H9 (cell line): ENCODE measurements around the gene STMN3. TPM values are rescaled to one million over a fixed set of nuclear protein-coding genes. Genes with fewer than 3 reads are reported as not detected.

Experiments used
- DNase-seq: peaks from one replicate; pipeline ENCODE4 v3.0.0-alpha.2; 2017
- H2AFZ ChIP-seq: one replicate; pipeline ENCODE4 v1.6.1; 2013; ENCODE audit warnings: mild to moderate bottlenecking, low read length, control low read depth, moderate library complexity
- H2AK5ac ChIP-seq: 2 replicates; pipeline ENCODE4 v1.6.1; 2013; ENCODE audit warnings: low read length, control low read depth, mixed read lengths; ENCODE audit not compliant: insufficient read length
- H2BK120ac ChIP-seq: one replicate; pipeline ENCODE4 v1.6.1; 2013; ENCODE audit warnings: low read depth, mild to moderate bottlenecking, low read length, control low read depth, inconsistent platforms; ENCODE audit not compliant: poor library complexity, severe bottlenecking
- H2BK12ac ChIP-seq: 2 replicates; pipeline ENCODE4 v1.6.1; 2013; ENCODE audit warnings: low read length, control low read depth, mixed read lengths, low read depth; ENCODE audit not compliant: insufficient read length
- H2BK15ac ChIP-seq: 2 replicates; pipeline ENCODE4 v1.6.1; 2013; ENCODE audit warnings: low read depth, low read length, control low read depth
- H2BK20ac ChIP-seq: one replicate; pipeline ENCODE4 v1.6.1; 2013; ENCODE audit warnings: low read depth, mild to moderate bottlenecking, low read length, control low read depth, inconsistent platforms; ENCODE audit not compliant: poor library complexity, severe bottlenecking
- H2BK5ac ChIP-seq: 2 replicates; pipeline ENCODE4 v1.6.1; 2013; ENCODE audit warnings: low read length, control low read depth, mixed read lengths; ENCODE audit not compliant: insufficient read length
- H3K14ac ChIP-seq: 2 replicates; pipeline ENCODE4 v1.6.1; 2013; ENCODE audit warnings: low read length, control low read depth; ENCODE audit not compliant: insufficient read depth
- H3K18ac ChIP-seq: 2 replicates; pipeline ENCODE4 v1.6.1; 2013; ENCODE audit warnings: low read depth, mild to moderate bottlenecking, mixed read lengths, low read length, control low read depth; ENCODE audit not compliant: insufficient read length
- H3K23ac ChIP-seq: 2 replicates; pipeline ENCODE4 v1.6.1; 2013; ENCODE audit warnings: low read length, control low read depth, mixed read lengths, low read depth; ENCODE audit not compliant: insufficient read length
- H3K23me2 ChIP-seq: 2 replicates; pipeline ENCODE4 v1.6.1; 2013; ENCODE audit warnings: low read depth, mild to moderate bottlenecking, mixed read lengths, low read length, control low read depth; ENCODE audit not compliant: insufficient read length, poor library complexity, severe bottlenecking
- H3K27ac ChIP-seq: 2 replicates; pipeline ENCODE4 v1.5.1; 2013; ENCODE audit warnings: low read length, control low read depth, mixed read lengths, low read depth; ENCODE audit not compliant: insufficient read length
- H3K27me3 ChIP-seq: 2 replicates; pipeline ENCODE4 v1.6.1; 2013; ENCODE audit warnings: low read length, control low read depth, inconsistent platforms; ENCODE audit not compliant: insufficient read depth
- H3K4ac ChIP-seq: 2 replicates; pipeline ENCODE4 v1.6.1; 2013; ENCODE audit warnings: low read depth, mild to moderate bottlenecking, control low read depth, inconsistent platforms, low read length, moderate library complexity
- H3K4me1 ChIP-seq: 2 replicates; pipeline ENCODE4 v1.6.1; 2013; ENCODE audit warnings: low read length, control low read depth, inconsistent platforms; ENCODE audit not compliant: insufficient read depth
- H3K4me2 ChIP-seq: 2 replicates; pipeline ENCODE4 v1.6.1; 2013; ENCODE audit warnings: low read length, control low read depth, mixed read lengths; ENCODE audit not compliant: insufficient read length, insufficient read depth
- H3K56ac ChIP-seq: 2 replicates; pipeline ENCODE4 v1.6.1; 2013; ENCODE audit warnings: low read depth, mild to moderate bottlenecking, mixed read lengths, low read length, control low read depth; ENCODE audit not compliant: insufficient read length
- H3K79me1 ChIP-seq: 2 replicates; pipeline ENCODE4 v1.6.1; 2013; ENCODE audit warnings: low read depth, mild to moderate bottlenecking, moderate library complexity, low read length, control low read depth, inconsistent platforms; ENCODE audit not compliant: insufficient read depth, poor library complexity, severe bottlenecking
- H3K79me2 ChIP-seq: 2 replicates; pipeline ENCODE4 v1.6.1; 2013; ENCODE audit warnings: low read length, control low read depth, inconsistent platforms; ENCODE audit not compliant: insufficient read depth
- H3K9ac ChIP-seq: 2 replicates; pipeline ENCODE4 v1.6.1; 2013; ENCODE audit warnings: low read length, control low read depth, mixed read lengths; ENCODE audit not compliant: insufficient read length; ENCODE audit errors: extremely low read depth
- H3K9me3 ChIP-seq: one replicate; pipeline ENCODE4 v1.6.1; 2013; ENCODE audit warnings: low read depth, low read length, inconsistent platforms; ENCODE audit not compliant: control insufficient read depth
- H3T11ph ChIP-seq: one replicate; pipeline ENCODE4 v1.6.1; 2013; ENCODE audit warnings: mild to moderate bottlenecking, low read length, control low read depth, inconsistent platforms
- H4K20me1 ChIP-seq: one replicate; pipeline ENCODE4 v1.6.1; 2013; ENCODE audit not compliant: control insufficient read depth, insufficient read length, insufficient read depth
- H4K5ac ChIP-seq: 2 replicates; pipeline ENCODE4 v1.6.1; 2013; ENCODE audit warnings: low read depth, mild to moderate bottlenecking, mixed read lengths, low read length, control low read depth; ENCODE audit not compliant: insufficient read length
- H4K8ac ChIP-seq: replicated peaks from 2 replicates; pipeline ENCODE4 v1.6.1; 2013; ENCODE audit warnings: low read length, control low read depth, mixed read lengths, low read depth; ENCODE audit not compliant: insufficient read length
- H4K91ac ChIP-seq: 2 replicates; pipeline ENCODE4 v1.6.1; 2013; ENCODE audit warnings: low read depth, mild to moderate bottlenecking, moderate library complexity, mixed read lengths, low read length, control low read depth; ENCODE audit not compliant: insufficient read length
- H3K27ac Mint-ChIP-seq, 3 experiments: 2 replicates in 2 of 3; 3 replicates in 1 of 3; pipeline ENCODE4 v1.8.0; 2020 to 2021; ENCODE audit warnings: mixed read lengths in 3 of 3, mild to moderate bottlenecking in 1 of 3, moderate library complexity in 1 of 3
- H3K27me3 Mint-ChIP-seq: 2 replicates; pipeline ENCODE4 v1.8.0; 2021; ENCODE audit warnings: low read depth, mild to moderate bottlenecking, moderate library complexity, mixed read lengths
- H3K36me3 Mint-ChIP-seq, 3 experiments: 2 replicates in 2 of 3; 3 replicates in 1 of 3; pipeline ENCODE4 v1.8.0; 2020 to 2021; ENCODE audit warnings: low read depth in 3 of 3, mixed read lengths in 3 of 3; ENCODE audit not compliant: insufficient read depth in 1 of 3
- H3K4me1 Mint-ChIP-seq, 2 experiments: 2 replicates each; pipeline ENCODE4 v1.8.0; 2020; ENCODE audit warnings: mixed read lengths in 2 of 2
- H3K4me3 Mint-ChIP-seq, 2 experiments: 2 replicates in 1 of 2; 3 replicates in 1 of 2; pipeline ENCODE4 v1.8.0; 2020 to 2021; ENCODE audit warnings: mild to moderate bottlenecking in 2 of 2, mixed read lengths in 2 of 2, moderate library complexity in 1 of 2
- H3K9me3 Mint-ChIP-seq, 2 experiments: 2 replicates in 1 of 2; 3 replicates in 1 of 2; pipeline ENCODE4 v1.8.0; 2020; ENCODE audit warnings: mild to moderate bottlenecking in 2 of 2, mixed read lengths in 2 of 2, moderate library complexity in 1 of 2
- CTCF ChIP-seq: fragments of 200-600 bp; sonication (generic); conservative IDR thresholded peaks from 3 replicates; pipeline ENCODE4 v1.8.0; 2021; ENCODE audit warnings: antibody characterized with exemption, mild to moderate bottlenecking
- WGBS: extraction: QIAGEN DNeasy Blood & Tissue Kit; methylation state at CpG from one replicate; pipeline ENCODE4 v1.1.7; 2013; ENCODE audit warnings: missing lambda C conversion rate, low lambda C conversion rate, mixed read lengths; ENCODE audit not compliant: insufficient read length; ENCODE audit errors: extremely low coverage; 5-methylcytosine and 5-hydroxymethylcytosine counted together
- total RNA-seq: library from RNA; stranded (reverse); gene quantifications from 2 replicates; pipeline ENCODE4 v1.2.1, GENCODE V29; 2021

STMN3 gene
- total RNA-seq, 1 experiment from 2014 or later: 54.0 TPM

DNA sequence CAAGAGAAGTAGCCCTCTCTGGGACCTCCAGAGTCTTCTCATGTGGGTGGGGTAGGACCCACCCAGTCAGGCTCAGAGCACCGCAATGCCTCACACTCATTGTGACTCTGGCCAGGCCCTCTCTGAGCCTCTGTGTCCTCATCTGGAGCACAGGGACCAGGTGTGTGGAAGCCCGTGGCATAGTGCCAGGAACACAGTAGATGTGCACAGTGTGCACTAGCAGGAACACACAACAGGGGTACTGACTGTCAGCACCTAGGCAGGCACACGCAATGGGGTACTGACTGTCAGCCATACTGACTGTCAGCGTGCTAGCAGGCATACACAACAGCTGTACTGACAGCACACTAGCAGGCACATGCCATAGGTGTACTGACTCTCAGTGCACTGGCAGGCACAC lies 2.0 kb upstream of the STMN3 start:
- Histone ChIP-seq H4K91ac (no peak overlapping the region), H3K9me3 (no peaks in the 10 kb centered on the region), H3K4ac (no peak overlapping the region), H3K79me1 (no peaks in the 10 kb centered on the region), H2AFZ (no peak overlapping the region), H2BK120ac (no peak overlapping the region), H3K14ac (no peak overlapping the region), H3K23me2 (peaks cover 11% of the 10 kb centered on the region), H4K5ac (no peak overlapping the region), H3K4me2 (no peak overlapping the region), H3K56ac (no peak overlapping the region), H4K8ac (no peak overlapping the region), H2BK15ac (no peak overlapping the region), H3K18ac (no peak overlapping the region), H4K20me1 (no peaks in the 10 kb centered on the region), H3K9ac (no peak overlapping the region), H3K27me3 (no peaks in the 10 kb centered on the region), H2AK5ac (no peak overlapping the region), H3K27ac (no peak overlapping the region), H3K4me1 (no peaks in the 10 kb centered on the region; the same call in 1 of the 2 replicates), H2BK20ac (no peak overlapping the region), H3K79me2 (no peaks in the 10 kb centered on the region), H3T11ph (no peak overlapping the region), H2BK5ac (no peak overlapping the region), H3K23ac (no peak overlapping the region), H2BK12ac (no peak overlapping the region)
- no peak for DNase-seq
- no CpG with 5 or more reads among the region's 4 CpGs for WGBS
- no peak for TF ChIP-seq CTCF
- H3K9me3 Mint-ChIP-seq: no peaks in the 10 kb centered on the region
- no peak overlapping the region for H3K4me3 Mint-ChIP-seq
- no peak overlapping the region for H3K27ac Mint-ChIP-seq
- peaks cover 4 to 10% (median 7%) of the 10 kb centered on the region in 3 experiments; a peak in 6 of 7 replicates for H3K36me3 Mint-ChIP-seq
- peaks cover 23 to 32% of the 10 kb centered on the region in 2 experiments for H3K4me1 Mint-ChIP-seq
- H3K27me3 Mint-ChIP-seq: peaks cover 5% of the 10 kb centered on the region
